K562 (cell line): ENCODE measurements around the gene KLK1. TPM values are rescaled to one million over a fixed set of nuclear protein-coding genes. Genes with fewer than 3 reads are reported as not detected.

Source experiments
- ATAC-seq: fragments of 200-7000 bp; cut with Tn5 transposase; 3 replicates; pipeline ENCODE4 v1.9.1; 2020; ENCODE audit warnings: moderate library complexity
- BruUV-seq: library from RNA; stranded (reverse); fragments of 400-500 nt; replicated peaks from 2 replicates; lab custom pipeline; 2021; lab: Mats Ljungman, UMichigan
- CTCF ChIA-PET: fragments of 300-600 bp; formaldehyde crosslinking; extraction: SDS; loops from one replicate; lab custom pipeline; 2021; ENCODE audit warnings: low intra/inter-chr PET ratio; lab: Yijun Ruan, JAX
- POLR2A ChIA-PET: fragments of 300-600, 350-650 bp; sonication (Branson Sonifier 250); formaldehyde crosslinking; extraction: SDS; loops from one replicate; lab custom pipeline; 2021; ENCODE audit warnings: antibody characterized with exemption, inconsistent platforms; lab: Yijun Ruan, JAX
- DNase-seq, 4 experiments: peaks; one replicate each; pipeline versions ENCODE4 v3.0.0 to v3.0.0-alpha.2; 2011 to 2018; ENCODE audit warnings: low spot score in 3 of 4, mixed read lengths in 3 of 4; ENCODE audit errors: extremely low read depth in 1 of 4
- FAIRE-seq: peaks from 2 replicates; lab custom pipeline; 2011; peaks lifted over from hg19 to GRCh38; lab: Jason Lieb, UNC
- H2AFZ ChIP-seq: 2 replicates; pipeline ENCODE4 v1.6.0; 2011; ENCODE audit warnings: low read depth, low read length, control low read depth, inconsistent platforms
- H3K27ac ChIP-seq: fragments of 200-600 bp; 3 replicates; pipeline ENCODE4 v1.8.0; 2011; ENCODE audit warnings: low read depth, mild to moderate bottlenecking, control low read depth, inconsistent platforms, low read length, moderate library complexity, mixed read lengths; ENCODE audit errors: extremely low read depth
- H3K27me3 ChIP-seq, 2 experiments: fragments of 300-600 bp in 1 of 2; 2 replicates in 1 of 2; 3 replicates in 1 of 2; pipeline versions ENCODE4 v1.6.0 to v1.8.0; 2011; ENCODE audit warnings: inconsistent platforms in 2 of 2, low read length in 2 of 2, mild to moderate bottlenecking in 1 of 2, mixed read lengths in 1 of 2, moderate library complexity in 1 of 2; ENCODE audit not compliant: control insufficient read depth in 2 of 2, insufficient read depth in 2 of 2
- H3K36me3 ChIP-seq: fragments of 300-600 bp; 3 replicates; pipeline ENCODE4 v1.8.0; 2011; ENCODE audit warnings: mild to moderate bottlenecking, low read length, inconsistent platforms; ENCODE audit not compliant: control insufficient read depth, insufficient read depth
- H3K4me1 ChIP-seq, 2 experiments: fragments of 200-600 bp in 1 of 2; replicated peaks in 1 of 2; 2 replicates in 1 of 2; 3 replicates in 1 of 2; pipeline versions ENCODE4 v1.5.1 to v1.8.0; 2011; ENCODE audit warnings: inconsistent platforms in 2 of 2, low read length in 2 of 2, mild to moderate bottlenecking in 1 of 2, mixed read lengths in 1 of 2, moderate library complexity in 1 of 2; ENCODE audit not compliant: control insufficient read depth in 2 of 2, insufficient read depth in 2 of 2
- H3K4me2 ChIP-seq: 2 replicates; pipeline ENCODE4 v1.6.1; 2011; ENCODE audit warnings: low read length, control low read depth, inconsistent platforms, mixed read lengths; ENCODE audit not compliant: insufficient read depth
- H3K4me3 ChIP-seq: fragments of 200-600 bp; sonication (generic), shearing (Covaris generic); 2 replicates; pipeline ENCODE4 v1.5.1; 2016; ENCODE audit warnings: control low read depth, inconsistent platforms
- H3K79me2 ChIP-seq: fragments of 200-600 bp; 3 replicates; pipeline ENCODE4 v1.8.0; 2011; ENCODE audit warnings: low read length, inconsistent platforms; ENCODE audit not compliant: control insufficient read depth, insufficient read depth
- H3K9ac ChIP-seq, 2 experiments: 2 replicates each; pipeline versions ENCODE4 v1.6.0 to v1.6.1; 2011; ENCODE audit warnings: low read depth in 2 of 2, low read length in 2 of 2, control low read depth in 1 of 2, inconsistent platforms in 1 of 2, mild to moderate bottlenecking in 1 of 2, mixed read lengths in 1 of 2; ENCODE audit not compliant: insufficient read depth in 1 of 2
- H3K9me1 ChIP-seq: one replicate; pipeline ENCODE4 v1.6.0; 2011; ENCODE audit warnings: inconsistent platforms, mild to moderate bottlenecking, low read length, moderate library complexity; ENCODE audit not compliant: control insufficient read depth, insufficient read depth
- H3K9me3 ChIP-seq: replicated peaks from 2 replicates; pipeline ENCODE4 v1.5.1; 2011; ENCODE audit warnings: low read depth, low read length, inconsistent platforms; ENCODE audit not compliant: control insufficient read depth, insufficient read depth
- H4K20me1 ChIP-seq: replicated peaks from 2 replicates; pipeline ENCODE4 v1.6.1; 2011; ENCODE audit warnings: low read length, inconsistent platforms, mixed read lengths; ENCODE audit not compliant: control insufficient read depth, insufficient read depth
- FOXM1 ChIP-seq, 2 experiments: fragments of 450-650 bp in 1 of 2; sonication (generic) in 1 of 2; formaldehyde crosslinking in 1 of 2; IDR thresholded peaks; 2 replicates each; pipeline versions ENCODE4 v1.6.1 to v1.9.0; 2017 to 2022; ENCODE audit warnings: low read depth in 2 of 2, mild to moderate bottlenecking in 2 of 2, missing genetic modification reagents in 1 of 2, moderate library complexity in 1 of 2
- FUS ChIP-seq: fragments of 200-400 bp; formaldehyde crosslinking; optimal IDR thresholded peaks from 2 replicates; pipeline ENCODE3; 2017; ENCODE audit warnings: low read depth, low read length
- HSF4 ChIP-seq: fragments of 250-450 bp; sonication (Bioruptor Pico); IDR thresholded peaks from 2 replicates; pipeline ENCODE4 v2.1.2; 2022; ENCODE audit warnings: mild to moderate bottlenecking, moderate library complexity, borderline replicate concordance
- KDM1A ChIP-seq, 2 experiments: fragments of 450-650 bp; IDR thresholded peaks; 2 replicates each; pipeline ENCODE4 v1.6.1; 2016; ENCODE audit warnings: mild to moderate bottlenecking in 2 of 2
- KDM5B ChIP-seq: fragments of 200-600 bp; sonication (generic); IDR thresholded peaks from 2 replicates; pipeline ENCODE4 v1.6.1; 2012; ENCODE audit warnings: low read depth, mild to moderate bottlenecking, moderate library complexity, low read length, control low read depth, inconsistent platforms; ENCODE audit not compliant: insufficient replicate concordance
- NFE2L1 ChIP-seq: fragments of 450-650 bp; IDR thresholded peaks from 2 replicates; pipeline ENCODE4 v1.6.1; 2016; ENCODE audit warnings: missing genetic modification characterization, low read depth, mild to moderate bottlenecking, missing compliant biosample characterization, moderate library complexity, borderline replicate concordance
- PCBP2 ChIP-seq: fragments of 200-400 bp; formaldehyde crosslinking; IDR thresholded peaks from 2 replicates; pipeline ENCODE4 v1.6.1; 2018; ENCODE audit warnings: low read length, low read depth, mild to moderate bottlenecking, moderate library complexity; ENCODE audit not compliant: poor library complexity, severe bottlenecking
- RBM22 ChIP-seq: fragments of 200-400 bp; formaldehyde crosslinking; IDR thresholded peaks from 2 replicates; pipeline ENCODE4 v1.6.1; 2018; ENCODE audit warnings: low read length, low read depth; ENCODE audit not compliant: poor library complexity, severe bottlenecking
- REST ChIP-seq, 2 experiments: fragments of 450-650 bp; formaldehyde crosslinking in 1 of 2; IDR thresholded peaks; 2 replicates each; pipeline versions ENCODE4 v1.4.0 to v1.6.1; 2014 to 2020; ENCODE audit warnings: mild to moderate bottlenecking in 2 of 2, borderline replicate concordance in 1 of 2, low read depth in 1 of 2
- TRIM24 ChIP-seq, 2 experiments: fragments of 450-650 bp; IDR thresholded peaks; 2 replicates each; pipeline ENCODE4 v1.6.1; 2016
- WGBS: fragments of 100-300 bp; shearing (Covaris generic); methylation state at CpG from one replicate; pipeline ENCODE4 v1.1.6; 2016; ENCODE audit warnings: low coverage, mixed read lengths; ENCODE audit not compliant: insufficient coverage; ENCODE audit errors: missing lambda C conversion rate; 5-methylcytosine and 5-hydroxymethylcytosine counted together
- in situ Hi-C: fragments of 300-500 bp; cut with MboI; formaldehyde crosslinking; loops from 4 replicates; pipeline ENCODE4 v1.15.0; 2018; ENCODE audit warnings: inconsistent platforms, mixed read lengths
- intact Hi-C: fragments of 100-400 bp; cut with micrococcal nuclease; formaldehyde crosslinking; loops from 2 replicates; pipeline ENCODE4 v1.14.2; 2022
- polyA plus RNA-seq, 8 experiments: library from polyadenylated mRNA; depleted of rRNA in 4 of 8; stranded (reverse) in 5 of 8; unstranded in 3 of 8; fragments of >200 nt; fragmentation: Nextera tagmentation in 2 of 8; fragmentation: Illumina TruSeq in 1 of 8; extraction: Ambion mirVana in 2 of 8; extraction: Trizol in 1 of 8; gene quantifications; 2 replicates each; pipeline versions ENCODE4 v1.2.1 to v1.2.3, GENCODE V29; 2011 to 2014; ENCODE audit warnings: inconsistent platforms in 1 of 8, missing spikeins in 1 of 8
- total RNA-seq, 7 experiments: library from RNA; depleted of rRNA in 6 of 7; stranded (reverse); fragments of >200 nt in 6 of 7; fragmentation: Illumina TruSeq in 2 of 7; extraction: Trizol in 2 of 7; gene quantifications; 2 replicates each; pipeline versions ENCODE4 v1.2.1 to v1.2.3, GENCODE V29; 2011 to 2021; ENCODE audit warnings: low replicate concordance in 1 of 7

The KLK1 gene
- total and polyA plus RNA-seq, 9 of the 15 experiments (the other 6 are each of a cell fraction or from before 2014, with no cell fraction given) = 0.87 to 15.4 (median 9.1) TPM

- peak overlapping the region; percentile 82 for H2AFZ ChIP-seq
- peaks cover 8% of the 10 kb centered on the region for H3K9me3 ChIP-seq
- ChIA-PET CTCF (no interaction called here), POLR2A (interaction anchor here (1.1 to 8.6 kb wide), 2 partner anchors 11 to 15 kb away, joined by 3 to 70 read pairs; no protein-coding TSS in a partner anchor)
- H3K36me3 ChIP-seq = no peaks in the 10 kb centered on the region
- FAIRE-seq (peak; percentile 98), DNase-seq (peak; percentile 94 to 97 (median 96)), ATAC-seq (peak; percentile 96)
- H4K20me1 ChIP-seq = no peaks in the 10 kb centered on the region
- H3K27me3 ChIP-seq = no peaks in the 10 kb centered on the region; a peak in 1 of 5 replicates
- 3% methylated on average over 45 of the region's 52 CpGs for WGBS
- no TSS peak for BruUV-seq
- H3K27ac ChIP-seq = no peak overlapping the region; the same call in 2 of the 3 replicates
- H3K9me1 ChIP-seq = peaks cover 2% of the 10 kb centered on the region
- intact Hi-C loops = no loop called here
- H3K9ac ChIP-seq = peak overlapping the region; percentile 36 to 84; a peak in 3 of 4 replicates
- peaks cover 44 to 64% of the 10 kb centered on the region in 2 experiments for H3K4me1 ChIP-seq
- peak overlapping the region; percentile 57 for H3K4me3 ChIP-seq
- peak overlapping the region; percentile 93 for H3K4me2 ChIP-seq
- 0 out of 3 replicates have a peak, but pooled peaks cover 6% of the 10 kb centered on the region for H3K79me2 ChIP-seq
- in situ Hi-C loops = no loop called here
- no peak for TF ChIP-seq FOXM1 (IDR thresholded peaks at IDR 0.05; ENCODE audit: low read depth)
- no peak for TF ChIP-seq FOXM1 (CRISPR knock-in tag; IDR thresholded peaks at IDR 0.05; ENCODE audit: low read depth)
- no peak for TF ChIP-seq HSF4 (CRISPR knock-in tag)
- no peak for TF ChIP-seq PCBP2
- no peak for TF ChIP-seq NFE2L1
- no peak for TF ChIP-seq FUS
- TF ChIP-seq REST (IDR thresholded peaks at IDR 0.05; ENCODE audit: borderline replicate concordance) = no peak
- peak; percentile 79; the same call in 1 of the 2 replicates for TF ChIP-seq REST (CRISPR knock-in tag; IDR thresholded peaks at IDR 0.05; ENCODE audit: low read depth)
- no peak for TF ChIP-seq TRIM24 (IDR thresholded peaks at IDR 0.05)
- TF ChIP-seq KDM1A (IDR thresholded peaks at IDR 0.05) = no peak
- TF ChIP-seq RBM22 = no peak
- TF ChIP-seq KDM5B = no peak
Measured at GRCh38 chr19:50817941-50818858, 5.4 kb downstream of the KLK1 start.
